ENCODE measurements around the gene CHORDC1. TPM values are rescaled to one million over a fixed set of nuclear protein-coding genes. Genes with fewer than 3 reads are reported as not detected.

The CHORDC1 gene
- total and polyA plus RNA-seq, 10 donors, result 21.0 to 82.6 (median 44.7) TPM

- intact Hi-C loops (cut with DNase I; ENCODE audit: low total_unique reads), result no loop called here
- WGBS, 5 donors, result 76 to 98% (median 94%) methylated on average over 3 of the region's 3 CpGs
- H3K4me1 ChIP-seq, result no peaks in the 10 kb centered on the region
- no peaks in the 10 kb centered on the region for H3K9me3 ChIP-seq
- H3K36me3 ChIP-seq, result peaks cover 0 to 4% (median 0%) of the 10 kb centered on the region in 6 donors
- no peak for TF ChIP-seq POLR2AphosphoS5 (IDR thresholded peaks at IDR 0.05)
- no peak for TF ChIP-seq POLR2A (IDR thresholded peaks at IDR 0.05)
- TF ChIP-seq CTCF (IDR thresholded peaks at IDR 0.05 in 8 of 11, conservative IDR thresholded peaks at IDR 0.05 in 3 of 11), result no peak
- H3K27ac ChIP-seq, result no peak overlapping the region
- DNase-seq, result no peak
- no peaks in the 10 kb centered on the region for H3K27me3 ChIP-seq (replicated peaks in 1 of 7)
- H3K4me3 ChIP-seq, result no peak overlapping the region
These were observed 35.0 kb downstream of the CHORDC1 start for GRCh38 chr11:90187839-90188238.

- intact Hi-C loops (cut with DNase I; ENCODE audit: low total_unique reads), result no loop called here
- no peaks in the 10 kb centered on the region for H3K4me1 ChIP-seq
- 41 to 99% (median 88%) methylated on average over 2 of the region's 2 CpGs for WGBS, 5 donors
- no peak overlapping the region for H3K27ac ChIP-seq
- H3K4me3 ChIP-seq, result no peak overlapping the region
- H3K9me3 ChIP-seq, result no peaks in the 10 kb centered on the region
- peaks cover 0 to 4% (median 0%) of the 10 kb centered on the region in 6 donors for H3K36me3 ChIP-seq
- no peaks in the 10 kb centered on the region for H3K27me3 ChIP-seq (replicated peaks in 1 of 7)
- TF ChIP-seq CTCF (IDR thresholded peaks at IDR 0.05 in 8 of 11, conservative IDR thresholded peaks at IDR 0.05 in 3 of 11), result no peak
- TF ChIP-seq POLR2AphosphoS5 (IDR thresholded peaks at IDR 0.05), result no peak
- no peak for TF ChIP-seq POLR2A (IDR thresholded peaks at IDR 0.05)
- DNase-seq, result no peak
These were observed 42.9 kb downstream of the CHORDC1 start for GRCh38 chr11:90179923-90180322.

GRCh38 chr11:90178751-90179150 is 44.1 kb downstream of the CHORDC1 start:
- peaks cover 0 to 4% (median 0%) of the 10 kb centered on the region in 6 donors for H3K36me3 ChIP-seq
- H3K9me3 ChIP-seq, result no peaks in the 10 kb centered on the region
- H3K27me3 ChIP-seq (replicated peaks in 1 of 7), result no peaks in the 10 kb centered on the region
- 89 to 95% (median 94%) methylated on average over 2 of the region's 2 CpGs for WGBS, 5 donors
- H3K4me3 ChIP-seq, result no peak overlapping the region
- H3K27ac ChIP-seq, result no peak overlapping the region
- DNase-seq, result no peak
- TF ChIP-seq CTCF (IDR thresholded peaks at IDR 0.05 in 8 of 11, conservative IDR thresholded peaks at IDR 0.05 in 3 of 11) (no peak), POLR2A (IDR thresholded peaks at IDR 0.05) (no peak), POLR2AphosphoS5 (IDR thresholded peaks at IDR 0.05) (no peak)
- H3K4me1 ChIP-seq, result no peaks in the 10 kb centered on the region
- intact Hi-C loops (cut with DNase I; ENCODE audit: low total_unique reads), result no loop called here

GRCh38 chr11:90176069-90176468 is 46.8 kb downstream of the CHORDC1 start:
- no peaks in the 10 kb centered on the region for H3K27me3 ChIP-seq (replicated peaks in 1 of 7)
- no peaks in the 10 kb centered on the region for H3K36me3 ChIP-seq
- intact Hi-C loops (cut with DNase I; ENCODE audit: low total_unique reads), result no loop called here
- no peaks in the 10 kb centered on the region for H3K9me3 ChIP-seq
- TF ChIP-seq POLR2AphosphoS5 (IDR thresholded peaks at IDR 0.05) (no peak), POLR2A (IDR thresholded peaks at IDR 0.05) (no peak)
- DNase-seq, result no peak
- no peaks in the 10 kb centered on the region for H3K4me1 ChIP-seq
- 86 to 100% (median 95%) methylated on average over 1 of the region's 1 CpG for WGBS, 5 donors
- H3K27ac ChIP-seq, result no peak overlapping the region
- no peak overlapping the region for H3K4me3 ChIP-seq

GRCh38 chr11:90171359-90171758 is 51.5 kb downstream of the CHORDC1 start:
- no peak for DNase-seq
- H3K4me1 ChIP-seq, result no peaks in the 10 kb centered on the region
- no peak overlapping the region for H3K4me3 ChIP-seq
- H3K27ac ChIP-seq, result no peak overlapping the region
- H3K27me3 ChIP-seq (replicated peaks in 1 of 7), result no peaks in the 10 kb centered on the region
- intact Hi-C loops (cut with DNase I; ENCODE audit: low total_unique reads), result no loop called here
- H3K36me3 ChIP-seq, result peaks cover 0 to 5% (median 0%) of the 10 kb centered on the region in 6 donors
- H3K9me3 ChIP-seq, result peaks cover 0 to 4% (median 0%) of the 10 kb centered on the region in 8 donors
- no peak for TF ChIP-seq CTCF (IDR thresholded peaks at IDR 0.05 in 8 of 11, conservative IDR thresholded peaks at IDR 0.05 in 3 of 11)
- no peak for TF ChIP-seq POLR2A (IDR thresholded peaks at IDR 0.05)
- TF ChIP-seq POLR2AphosphoS5 (IDR thresholded peaks at IDR 0.05), result no peak

Measured in spleen (tissue), 11 donors.